Suprapubic skin (tissue), 4 donors: ENCODE measurements around the gene MMP8. TPM values are rescaled to one million over a fixed set of nuclear protein-coding genes. Genes with fewer than 3 reads are reported as not detected.

Experiments
- DNase-seq, 2 donors: peaks; one replicate each; pipeline ENCODE4 v3.0.0-alpha.2; 2019; ENCODE audit warnings: low spot score in 2 of 2
- H3K27ac ChIP-seq: fragments of 200-600 bp; sonication (generic); one replicate; pipeline ENCODE4 v1.5.1; 2019
- H3K27me3 ChIP-seq: fragments of 200-600 bp; sonication (generic); one replicate; pipeline ENCODE4 v1.5.1; 2019
- H3K36me3 ChIP-seq: fragments of 200-600 bp; sonication (generic); one replicate; pipeline ENCODE4 v1.5.1; 2019
- H3K4me1 ChIP-seq: fragments of 200-600 bp; sonication (generic); one replicate; pipeline ENCODE4 v1.5.1; 2019
- H3K4me3 ChIP-seq: fragments of 200-600 bp; sonication (generic); one replicate; pipeline ENCODE4 v1.5.1; 2019; ENCODE audit warnings: mild to moderate bottlenecking
- H3K9me3 ChIP-seq: fragments of 200-600 bp; sonication (generic); one replicate; pipeline ENCODE4 v1.5.1; 2019
- CTCF ChIP-seq, 2 donors: fragments of 200-600 bp in 1 of 2; fragments of 450-650 bp in 1 of 2; sonication (generic) in 1 of 2; IDR thresholded peaks; one replicate each; pipeline ENCODE4 v1.5.1; 2016 to 2019; ENCODE audit warnings: antibody characterized with exemption in 2 of 2, mild to moderate bottlenecking in 1 of 2, moderate library complexity in 1 of 2
- EP300 ChIP-seq: sonication (generic); formaldehyde crosslinking; IDR thresholded peaks from one replicate; pipeline ENCODE4 v1.6.1; 2017; ENCODE audit warnings: antibody characterized with exemption
- POLR2A ChIP-seq, 2 donors: fragments of 450-650 bp; IDR thresholded peaks; one replicate each; pipeline ENCODE4 v1.6.1; 2017; ENCODE audit warnings: antibody characterized with exemption in 2 of 2, mild to moderate bottlenecking in 2 of 2, moderate library complexity in 2 of 2
- POLR2AphosphoS5 ChIP-seq, 3 donors: sonication (generic); formaldehyde crosslinking; IDR thresholded peaks; one replicate each; pipeline ENCODE4 v1.6.1; 2017; ENCODE audit warnings: antibody characterized with exemption in 3 of 3
- WGBS: methylation state at CpG from one replicate; pipeline ENCODE4 v1.1.5; 2018; 5-methylcytosine and 5-hydroxymethylcytosine counted together
- total RNA-seq, 4 donors: library from RNA; depleted of rRNA; stranded (reverse); fragments of >200 nt; gene quantifications; one replicate each; pipeline ENCODE4 v1.1.0, GENCODE V29; 2016

MMP8 gene
- total RNA-seq, 4 donors from 2014 or later = 0.15 TPM; not detected in 3

GRCh38 chr11:102763440-102763839 is 38.7 kb upstream of the MMP8 start:
- Histone ChIP-seq H3K27me3 (no peaks in the 10 kb centered on the region), H3K27ac (no peak overlapping the region), H3K36me3 (no peaks in the 10 kb centered on the region), H3K9me3 (no peaks in the 10 kb centered on the region), H3K4me1 (peaks cover 7% of the 10 kb centered on the region), H3K4me3 (no peak overlapping the region)
- DNase-seq = no peak
- TF ChIP-seq CTCF (IDR thresholded peaks at IDR 0.05) = no peak
- 82% methylated on average over 2 of the region's 2 CpGs for WGBS

GRCh38 chr11:102762361-102762767 is 37.6 kb upstream of the MMP8 start:
- Histone ChIP-seq H3K4me3 (no peak overlapping the region), H3K36me3 (no peaks in the 10 kb centered on the region), H3K9me3 (no peaks in the 10 kb centered on the region), H3K27me3 (no peaks in the 10 kb centered on the region), H3K4me1 (peaks cover 7% of the 10 kb centered on the region), H3K27ac (no peak overlapping the region)
- WGBS = 54% methylated on average over 2 of the region's 2 CpGs
- no peak for DNase-seq
- TF ChIP-seq EP300 (no peak), POLR2AphosphoS5 (IDR thresholded peaks at IDR 0.05) (no peak), POLR2A (IDR thresholded peaks at IDR 0.05) (no peak), CTCF (IDR thresholded peaks at IDR 0.05) (no peak)

GRCh38 chr11:102761646-102762238 is 37.0 kb upstream of the MMP8 start:
- 69% methylated on average over 4 of the region's 4 CpGs for WGBS
- Histone ChIP-seq H3K9me3 (no peaks in the 10 kb centered on the region), H3K4me1 (peaks cover 7% of the 10 kb centered on the region), H3K27ac (no peak overlapping the region), H3K27me3 (no peaks in the 10 kb centered on the region), H3K36me3 (no peaks in the 10 kb centered on the region), H3K4me3 (no peak overlapping the region)
- TF ChIP-seq EP300 (no peak), POLR2A (IDR thresholded peaks at IDR 0.05) (no peak)
- DNase-seq = no peak

GRCh38 chr11:102760344-102761035 is 35.7 kb upstream of the MMP8 start:
- no peak for DNase-seq
- Histone ChIP-seq H3K9me3 (no peaks in the 10 kb centered on the region), H3K36me3 (no peaks in the 10 kb centered on the region), H3K4me1 (peaks cover 7% of the 10 kb centered on the region), H3K4me3 (no peak overlapping the region), H3K27ac (no peak overlapping the region), H3K27me3 (peaks cover 3% of the 10 kb centered on the region)
- TF ChIP-seq CTCF (IDR thresholded peaks at IDR 0.05) (no peak), POLR2AphosphoS5 (IDR thresholded peaks at IDR 0.05) (peak in 1 of 3 donors; percentile 68), EP300 (no peak), POLR2A (IDR thresholded peaks at IDR 0.05) (no peak)
- 34% methylated on average over 4 of the region's 4 CpGs for WGBS

GRCh38 chr11:102757823-102758549 is 33.2 kb upstream of the MMP8 start:
- no peak overlapping the region for H3K4me3 ChIP-seq
- peaks cover 3% of the 10 kb centered on the region for H3K27me3 ChIP-seq
- H3K36me3 ChIP-seq = no peaks in the 10 kb centered on the region
- no peak for DNase-seq
- no peaks in the 10 kb centered on the region for H3K9me3 ChIP-seq
- no peak overlapping the region for H3K27ac ChIP-seq
- no peak for TF ChIP-seq EP300
- TF ChIP-seq CTCF (IDR thresholded peaks at IDR 0.05) = no peak
- TF ChIP-seq POLR2A (IDR thresholded peaks at IDR 0.05) = no peak
- no peak for TF ChIP-seq POLR2AphosphoS5 (IDR thresholded peaks at IDR 0.05)
- H3K4me1 ChIP-seq = peaks cover 7% of the 10 kb centered on the region
- 64% methylated on average over 2 of the region's 2 CpGs for WGBS
